HEK293T (cell line): ENCODE results near the gene PTPRD.

Experiments used
- CTCF ChIA-PET: fragments of 350-600 bp; formaldehyde crosslinking; extraction: SDS; loops from one replicate; lab custom pipeline; 2021; ENCODE audit warnings: antibody characterized with exemption, inconsistent platforms; lab: Yijun Ruan, JAX
- POLR2A ChIA-PET: fragments of 350-600 bp; formaldehyde crosslinking; extraction: SDS; loops from one replicate; lab custom pipeline; 2020; ENCODE audit warnings: antibody characterized with exemption, inconsistent platforms; lab: Yijun Ruan, JAX
- DNase-seq: peaks from one replicate; pipeline ENCODE4 v3.0.0; 2012; ENCODE audit warnings: mixed read lengths; ENCODE audit errors: extremely low spot score
- ARNT ChIP-seq: fragments of 450-650 bp; IDR thresholded peaks from 2 replicates; pipeline ENCODE4 v1.6.1; 2017; ENCODE audit warnings: mild to moderate bottlenecking
- BHLHE40 ChIP-seq: fragments of 450-650 bp; IDR thresholded peaks from 2 replicates; pipeline ENCODE4 v1.6.1; 2016; ENCODE audit warnings: mild to moderate bottlenecking, moderate library complexity, borderline replicate concordance
- CTBP1 ChIP-seq: fragments of 450-650 bp; IDR thresholded peaks from 2 replicates; pipeline ENCODE4 v1.6.1; 2016; ENCODE audit warnings: borderline replicate concordance
- ELF4 ChIP-seq: fragments of 450-650 bp; IDR thresholded peaks from 2 replicates; pipeline ENCODE4 v1.6.1; 2017; ENCODE audit warnings: antibody characterized with exemption
- FOXA1 ChIP-seq: fragments of 450-650 bp; IDR thresholded peaks from 2 replicates; pipeline ENCODE4 v1.6.1; 2016; ENCODE audit warnings: mild to moderate bottlenecking
- FOXK2 ChIP-seq: fragments of 450-650 bp; IDR thresholded peaks from 2 replicates; pipeline ENCODE4 v1.6.1; 2016; ENCODE audit warnings: mild to moderate bottlenecking
- FOXM1 ChIP-seq: fragments of 450-650 bp; IDR thresholded peaks from 2 replicates; pipeline ENCODE4 v1.6.1; 2017; ENCODE audit warnings: mild to moderate bottlenecking, borderline replicate concordance
- HDGF ChIP-seq: fragments of 450-650 bp; IDR thresholded peaks from 2 replicates; pipeline ENCODE4 v1.6.1; 2017; ENCODE audit warnings: antibody characterized with exemption, borderline replicate concordance
- L3MBTL2 ChIP-seq: fragments of 450-650 bp; conservative IDR thresholded peaks from 2 replicates; pipeline ENCODE4 v1.6.1; 2016; ENCODE audit warnings: mild to moderate bottlenecking
- LEF1 ChIP-seq: fragments of 450-650 bp; IDR thresholded peaks from 2 replicates; pipeline ENCODE4 v1.6.1; 2017; ENCODE audit warnings: mild to moderate bottlenecking, borderline replicate concordance
- NFRKB ChIP-seq: fragments of 450-650 bp; IDR thresholded peaks from 2 replicates; pipeline ENCODE4 v1.6.1; 2016; ENCODE audit warnings: mild to moderate bottlenecking, moderate library complexity
- SP1 ChIP-seq: fragments of 450-650 bp; IDR thresholded peaks from 2 replicates; pipeline ENCODE4 v1.6.1; 2017
- SUZ12 ChIP-seq: fragments of 450-650 bp; IDR thresholded peaks from 2 replicates; pipeline ENCODE4 v1.6.1; 2016; ENCODE audit warnings: mild to moderate bottlenecking
- TARDBP ChIP-seq: fragments of 450-650 bp; IDR thresholded peaks from 2 replicates; pipeline ENCODE4 v1.6.1; 2016
- ZNF384 ChIP-seq: fragments of 450-650 bp; IDR thresholded peaks from 2 replicates; pipeline ENCODE4 v1.6.1; 2016
- TF ChIP-seq, protein P1 (sequence below): fragments of 450-650 bp; IDR thresholded peaks from 2 replicates; pipeline ENCODE4 v1.6.1; 2016

Gene PTPRD

DNA sequence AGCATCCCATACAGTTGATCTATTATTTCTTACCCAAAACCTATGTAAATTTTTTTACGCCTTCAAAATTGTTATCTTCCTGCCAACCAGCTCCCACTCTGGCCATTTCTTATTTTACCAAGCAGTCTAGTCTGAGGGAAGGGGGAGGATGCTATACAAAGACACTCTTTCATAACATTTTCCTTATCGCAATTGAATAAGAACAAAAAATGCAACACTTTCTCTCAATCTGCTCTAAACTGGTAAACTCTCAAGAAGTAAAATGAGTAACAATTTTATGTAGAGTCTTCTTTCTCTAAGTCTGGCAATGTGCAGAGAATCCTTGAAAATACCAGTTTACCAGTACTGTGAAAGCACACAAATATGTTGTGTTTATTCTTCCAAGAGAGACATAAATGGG lies 1216.3 kb downstream of the PTPRD start:
- DNase-seq = no peak
- CTCF ChIA-PET = no interaction called here
- TF ChIP-seq FOXM1 (no peak), ELF4 (no peak), NFRKB (no peak), SUZ12 (no peak), BHLHE40 (no peak), FOXA1 (no peak), HDGF (no peak), ZNF384 (no peak), ARNT (no peak), SP1 (no peak), LEF1 (no peak), TARDBP (no peak)
- TF ChIP-seq, protein P1, sequence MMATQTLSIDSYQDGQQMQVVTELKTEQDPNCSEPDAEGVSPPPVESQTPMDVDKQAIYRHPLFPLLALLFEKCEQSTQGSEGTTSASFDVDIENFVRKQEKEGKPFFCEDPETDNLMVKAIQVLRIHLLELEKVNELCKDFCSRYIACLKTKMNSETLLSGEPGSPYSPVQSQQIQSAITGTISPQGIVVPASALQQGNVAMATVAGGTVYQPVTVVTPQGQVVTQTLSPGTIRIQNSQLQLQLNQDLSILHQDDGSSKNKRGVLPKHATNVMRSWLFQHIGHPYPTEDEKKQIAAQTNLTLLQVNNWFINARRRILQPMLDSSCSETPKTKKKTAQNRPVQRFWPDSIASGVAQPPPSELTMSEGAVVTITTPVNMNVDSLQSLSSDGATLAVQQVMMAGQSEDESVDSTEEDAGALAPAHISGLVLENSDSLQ = no peak
- POLR2A ChIA-PET = no interaction called here

DNA sequence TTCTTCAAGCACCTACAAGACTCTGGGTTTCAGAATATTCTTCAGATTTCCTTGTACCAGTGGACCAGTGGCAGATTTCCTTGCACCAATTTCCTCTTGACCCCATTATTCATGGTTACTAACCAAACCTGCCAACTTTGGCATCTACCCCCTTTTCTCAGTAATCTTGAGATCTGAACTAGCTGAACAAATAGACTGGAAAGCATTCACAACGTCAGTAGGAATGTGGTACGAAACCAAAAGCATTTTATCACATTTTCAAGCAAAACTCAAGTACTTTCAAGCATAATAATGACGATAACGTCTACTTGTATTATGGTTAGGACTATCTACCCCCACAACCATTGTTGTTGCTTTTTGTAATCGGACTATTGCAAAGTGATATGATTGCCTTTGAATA lies 1217.3 kb downstream of the PTPRD start:
- POLR2A ChIA-PET = no interaction called here
- no peak for TF ChIP-seq SP1
- no peak for TF ChIP-seq FOXK2
- CTCF ChIA-PET = no interaction called here
- no peak for DNase-seq

DNA sequence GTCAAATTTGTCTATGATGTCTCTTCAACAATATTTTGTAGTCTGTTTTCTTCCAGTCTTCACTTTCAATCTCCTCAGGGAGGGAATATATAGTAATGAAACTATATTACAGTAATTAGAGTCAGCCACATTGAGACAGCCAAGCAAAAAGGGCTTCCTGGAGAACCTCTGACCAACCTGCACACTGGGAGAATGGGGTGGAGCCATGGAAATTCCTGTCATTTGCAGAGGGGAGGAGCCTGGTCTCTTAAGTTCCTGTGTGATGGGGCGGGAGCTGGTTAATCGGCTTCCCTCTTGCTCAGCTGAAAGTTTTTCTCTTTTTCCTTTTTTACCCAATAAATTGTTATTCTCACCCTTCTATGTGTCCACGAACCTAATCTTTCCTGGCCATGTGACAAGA lies 1220.0 kb downstream of the PTPRD start:
- no peak for TF ChIP-seq ZNF384
- ChIA-PET POLR2A (no interaction called here), CTCF (no interaction called here)
- DNase-seq = no peak

DNA sequence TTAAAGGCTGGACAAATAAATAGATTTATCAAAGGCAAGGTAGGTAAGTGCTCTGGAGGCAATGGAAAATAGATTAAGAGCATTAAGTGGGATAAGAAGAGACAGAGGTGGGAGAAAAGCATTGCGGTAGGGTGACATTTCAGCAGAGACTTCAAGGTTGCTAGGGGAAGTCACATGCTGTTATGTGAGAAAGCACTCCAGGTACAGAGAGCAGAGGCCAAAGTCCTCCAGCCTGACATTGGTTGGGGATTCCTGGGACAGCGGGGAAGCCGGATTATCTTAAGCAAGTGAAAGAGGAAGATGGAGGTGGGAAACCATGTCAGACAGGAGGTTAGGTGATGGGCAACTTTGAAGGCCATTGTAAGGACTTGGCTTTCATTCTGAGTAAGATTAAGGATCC lies 1222.9 kb downstream of the PTPRD start:
- POLR2A ChIA-PET = no interaction called here
- no peak for DNase-seq
- TF ChIP-seq ARNT (no peak), ZNF384 (no peak), L3MBTL2 (no peak), SUZ12 (no peak), FOXA1 (no peak), SP1 (no peak), FOXM1 (no peak), FOXK2 (no peak), HDGF (no peak), ELF4 (no peak), TARDBP (no peak), LEF1 (no peak), NFRKB (no peak), CTBP1 (no peak), BHLHE40 (no peak)
- TF ChIP-seq, protein P1 = no peak
- CTCF ChIA-PET = no interaction called here

DNA sequence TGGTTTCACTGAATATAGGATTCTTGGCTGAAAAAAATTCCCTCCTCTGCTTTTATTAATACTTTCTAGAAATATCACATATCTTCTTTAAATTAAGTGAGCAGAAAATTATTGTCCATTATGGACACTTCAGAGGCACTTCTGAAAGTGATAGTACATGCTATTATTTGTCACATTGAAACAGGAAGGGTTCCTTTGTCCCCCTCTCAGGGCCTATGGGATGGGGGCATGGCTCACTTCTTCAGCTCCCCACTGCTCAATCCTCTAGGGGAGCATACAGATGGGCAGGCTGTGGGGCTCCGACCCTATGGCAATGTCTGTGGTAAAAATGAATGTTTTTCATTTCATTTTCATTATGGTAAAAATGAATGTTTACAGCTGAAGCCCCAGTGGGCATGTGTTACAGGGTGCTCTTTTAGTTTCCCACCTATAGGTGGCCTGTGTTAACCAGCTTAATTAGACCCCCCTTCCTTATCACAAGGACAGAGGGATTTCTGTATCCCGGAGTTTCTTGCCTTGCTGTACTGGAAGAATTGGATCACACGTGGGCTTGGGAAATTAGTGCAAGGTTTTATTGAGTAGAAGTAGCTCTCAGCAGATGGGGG lies 1225.2 kb downstream of the PTPRD start:
- ChIA-PET CTCF (no interaction called here), POLR2A (no interaction called here)
- no peak for TF ChIP-seq SUZ12
- no peak for TF ChIP-seq BHLHE40
- no peak for TF ChIP-seq CTBP1
- TF ChIP-seq ZNF384 = no peak
- TF ChIP-seq, protein P1 = no peak
- no peak for TF ChIP-seq L3MBTL2
- TF ChIP-seq NFRKB = no peak
- no peak for TF ChIP-seq FOXM1
- TF ChIP-seq ARNT = no peak
- TF ChIP-seq ELF4 = no peak
- no peak for DNase-seq

DNA sequence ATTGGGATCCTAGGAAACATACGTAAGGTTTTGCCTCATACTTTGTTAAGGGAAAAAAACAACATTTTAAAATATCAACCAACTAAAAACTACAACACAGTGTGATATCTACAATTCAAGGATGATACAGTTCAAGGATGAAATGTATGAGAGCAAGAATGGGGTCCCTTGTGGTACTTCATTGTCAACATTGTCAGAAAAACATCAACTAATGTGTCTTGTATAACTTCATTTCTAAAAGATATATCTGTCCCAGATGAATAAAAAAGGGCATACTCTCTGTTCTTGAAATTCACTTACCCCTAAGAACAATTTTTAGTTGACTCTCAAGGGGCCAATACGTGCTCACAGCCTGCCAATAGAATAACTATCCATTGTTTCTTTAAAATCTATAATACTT lies 1250.5 kb downstream of the PTPRD start:
- DNase-seq = no peak
- POLR2A ChIA-PET = no interaction called here
- TF ChIP-seq CTBP1 (no peak), L3MBTL2 (no peak), TARDBP (no peak), NFRKB (no peak), SP1 (no peak), ARNT (no peak), FOXM1 (no peak), BHLHE40 (no peak), FOXA1 (no peak), SUZ12 (no peak), ZNF384 (no peak), LEF1 (no peak), ELF4 (no peak), HDGF (no peak), FOXK2 (no peak)
- TF ChIP-seq, protein P1 = no peak
- CTCF ChIA-PET = no interaction called here
